Activated CD8-positive, alpha-beta memory T cell treated with anti-CD3 and anti-CD28 coated beads for 24 hours (primary cell): ENCODE data around the gene DDR2.

Source experiments
- DNase-seq: peaks from one replicate; pipeline ENCODE4 v3.0.0-alpha.2; 2020

Gene DDR2

GRCh38 chr1:162674034-162674608 lies 41.9 kb downstream of the DDR2 start:
- no peak for DNase-seq

GRCh38 chr1:162676087-162676486 lies 43.8 kb downstream of the DDR2 start:
- DNase-seq = no peak

GRCh38 chr1:162676750-162677149 lies 44.5 kb downstream of the DDR2 start:
- no peak for DNase-seq

GRCh38 chr1:162677607-162678371 lies 45.5 kb downstream of the DDR2 start:
- no peak for DNase-seq

GRCh38 chr1:162678439-162678838 lies 46.2 kb downstream of the DDR2 start:
- no peak for DNase-seq

GRCh38 chr1:162679298-162679697 lies 47.0 kb downstream of the DDR2 start:
- DNase-seq = no peak

GRCh38 chr1:162680419-162681121 lies 48.3 kb downstream of the DDR2 start:
- DNase-seq = no peak

- DNase-seq = no peak
Measured at GRCh38 chr1:162681122-162681436, 48.8 kb downstream of the DDR2 start.

GRCh38 chr1:162682013-162682419 lies 49.8 kb downstream of the DDR2 start:
- DNase-seq = no peak

GRCh38 chr1:162687870-162688269 lies 55.6 kb downstream of the DDR2 start:
- no peak for DNase-seq

- DNase-seq = no peak
Measured at GRCh38 chr1:162688521-162688920, 56.3 kb downstream of the DDR2 start.

GRCh38 chr1:162688931-162689330 lies 56.7 kb downstream of the DDR2 start:
- DNase-seq = no peak

GRCh38 chr1:162689745-162690671 lies 57.7 kb downstream of the DDR2 start:
- DNase-seq = no peak

GRCh38 chr1:162690672-162691434 lies 58.6 kb downstream of the DDR2 start:
- no peak for DNase-seq

GRCh38 chr1:162691999-162692575 lies 59.8 kb downstream of the DDR2 start:
- DNase-seq = no peak

- no peak for DNase-seq
Measured at GRCh38 chr1:162694911-162695310, 62.6 kb downstream of the DDR2 start.

- DNase-seq = no peak
Measured at GRCh38 chr1:162695687-162696086, 63.4 kb downstream of the DDR2 start.

- DNase-seq = no peak
Measured at GRCh38 chr1:162696286-162696862, 64.1 kb downstream of the DDR2 start.

GRCh38 chr1:162697140-162697895 lies 65.1 kb downstream of the DDR2 start:
- DNase-seq = no peak

GRCh38 chr1:162699366-162699765 lies 67.1 kb downstream of the DDR2 start:
- DNase-seq = no peak

GRCh38 chr1:162700131-162700530 lies 67.9 kb downstream of the DDR2 start:
- DNase-seq = no peak
